OCI-LY7 (cell line): ENCODE measurements around the gene SLC16A2.

Experiments used
- CTCF ChIP-seq: fragments of 200-600 bp; sonication (generic); conservative IDR thresholded peaks from 2 replicates; pipeline ENCODE4 v1.5.1; 2014; ENCODE audit warnings: mild to moderate bottlenecking, antibody characterized with exemption, low read length, moderate library complexity, mixed read lengths
- EZH2phosphoT487 ChIP-seq: fragments of 200-600 bp; sonication (generic); IDR thresholded peaks from 2 replicates; pipeline ENCODE4 v1.6.1; 2018; ENCODE audit warnings: low read depth, borderline replicate concordance, mild to moderate bottlenecking, mixed run types, antibody characterized with exemption, low read length, moderate library complexity, mixed read lengths

GRCh38 chrX:74520896-74521295 is 99.6 kb downstream of the SLC16A2 start:
- TF ChIP-seq CTCF (no peak), EZH2phosphoT487 (no peak)
